ENCODE measurements around the gene AP1G2.

DNA sequence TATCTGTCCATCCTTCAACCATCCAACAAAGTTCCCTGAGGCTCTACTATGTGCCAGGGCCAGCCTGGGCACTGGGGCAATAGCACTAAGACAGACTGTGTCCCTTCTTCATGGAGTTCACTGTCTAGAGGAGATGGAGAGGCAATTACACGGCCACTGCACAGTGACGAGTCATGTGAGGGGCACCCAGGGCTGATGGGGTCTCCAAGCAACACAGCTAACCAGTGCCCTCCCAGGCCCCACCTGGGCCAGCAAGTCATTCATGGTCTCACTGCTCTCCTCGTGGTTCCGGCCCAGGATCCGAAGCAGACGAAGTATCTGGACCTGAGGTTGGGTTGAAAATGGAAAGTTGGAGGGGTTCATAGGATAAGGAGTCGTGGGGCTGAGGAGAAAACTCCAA is 2.7 kb downstream of the AP1G2 start:
- TF ChIP-seq, protein P1, sequence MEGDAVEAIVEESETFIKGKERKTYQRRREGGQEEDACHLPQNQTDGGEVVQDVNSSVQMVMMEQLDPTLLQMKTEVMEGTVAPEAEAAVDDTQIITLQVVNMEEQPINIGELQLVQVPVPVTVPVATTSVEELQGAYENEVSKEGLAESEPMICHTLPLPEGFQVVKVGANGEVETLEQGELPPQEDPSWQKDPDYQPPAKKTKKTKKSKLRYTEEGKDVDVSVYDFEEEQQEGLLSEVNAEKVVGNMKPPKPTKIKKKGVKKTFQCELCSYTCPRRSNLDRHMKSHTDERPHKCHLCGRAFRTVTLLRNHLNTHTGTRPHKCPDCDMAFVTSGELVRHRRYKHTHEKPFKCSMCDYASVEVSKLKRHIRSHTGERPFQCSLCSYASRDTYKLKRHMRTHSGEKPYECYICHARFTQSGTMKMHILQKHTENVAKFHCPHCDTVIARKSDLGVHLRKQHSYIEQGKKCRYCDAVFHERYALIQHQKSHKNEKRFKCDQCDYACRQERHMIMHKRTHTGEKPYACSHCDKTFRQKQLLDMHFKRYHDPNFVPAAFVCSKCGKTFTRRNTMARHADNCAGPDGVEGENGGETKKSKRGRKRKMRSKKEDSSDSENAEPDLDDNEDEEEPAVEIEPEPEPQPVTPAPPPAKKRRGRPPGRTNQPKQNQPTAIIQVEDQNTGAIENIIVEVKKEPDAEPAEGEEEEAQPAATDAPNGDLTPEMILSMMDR (conservative IDR thresholded peaks at IDR 0.05 in 1 of 2, IDR thresholded peaks at IDR 0.05 in 1 of 2; ENCODE audit: extremely low read depth in 1 of 2, insufficient read depth in 1 of 2, low read depth in 1 of 2, low read length in 2 of 2) = no peak
- TF ChIP-seq EZH2 (IDR thresholded peaks at IDR 0.05; ENCODE audit: borderline replicate concordance, low read length) = no peak

Data from mammary epithelial cell (primary cell).